Thyroid gland (tissue), 4 donors: ENCODE results near the gene LTF.

Experiments
- POLR2A ChIP-seq, 2 donors: fragments of 450-650 bp; IDR thresholded peaks; one replicate each; pipeline ENCODE4 v1.6.1; 2017; ENCODE audit warnings: antibody characterized with exemption in 2 of 2, mild to moderate bottlenecking in 2 of 2, moderate library complexity in 1 of 2
- TF ChIP-seq, protein P1 (sequence below), 6 experiments: fragments of 200-600 bp in 3 of 6; fragments of 450-650 bp in 3 of 6; sonication (generic) in 3 of 6; IDR thresholded peaks; one replicate each; pipeline ENCODE4 v1.5.1; 2016 to 2019; ENCODE audit warnings: antibody characterized with exemption in 6 of 6, mild to moderate bottlenecking in 2 of 6, inconsistent platforms in 1 of 6, moderate library complexity in 1 of 6

DNA sequence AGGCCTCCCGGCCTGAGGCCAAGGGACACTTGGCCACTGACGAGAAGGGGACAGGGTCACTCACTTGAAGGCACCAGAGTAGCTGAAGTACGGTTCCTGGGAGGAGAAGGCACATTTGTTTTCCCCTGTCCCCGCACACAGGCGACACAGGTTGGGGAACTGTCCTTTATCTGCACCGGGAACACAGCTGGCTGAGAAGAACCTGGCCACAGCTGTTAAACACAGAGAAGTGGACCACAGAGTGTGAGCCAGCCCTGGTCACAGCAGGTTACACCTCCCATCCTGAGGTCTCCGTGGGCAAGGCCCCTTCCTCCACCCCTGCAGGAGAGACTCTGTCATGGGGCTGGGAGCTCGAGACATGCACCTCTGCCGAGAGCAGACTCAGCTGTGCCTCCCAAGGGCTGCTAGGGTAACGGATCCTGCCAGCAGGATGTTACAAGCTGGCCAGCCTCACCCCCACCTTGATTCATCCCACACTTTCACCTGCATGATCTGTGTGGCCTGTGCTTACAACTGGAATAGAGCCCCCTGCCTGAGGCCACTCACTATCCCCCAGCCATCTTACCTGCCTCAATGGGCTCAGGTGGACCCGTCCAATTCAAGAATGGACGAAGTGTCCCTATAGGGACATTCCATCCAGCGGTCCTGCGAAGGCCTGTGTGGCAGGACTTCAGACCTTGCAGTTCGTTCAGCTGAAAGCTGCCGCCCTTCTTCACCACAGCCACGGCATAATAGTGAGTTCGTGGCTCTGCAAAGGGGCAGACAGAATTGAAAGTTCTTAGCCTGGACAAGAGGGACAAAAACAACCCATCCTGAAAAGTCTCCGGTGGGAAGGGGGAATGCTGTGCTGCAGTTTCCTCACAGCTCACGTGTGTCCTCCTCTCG, 9.2 kb downstream of the LTF start:
- TF ChIP-seq, protein P1, sequence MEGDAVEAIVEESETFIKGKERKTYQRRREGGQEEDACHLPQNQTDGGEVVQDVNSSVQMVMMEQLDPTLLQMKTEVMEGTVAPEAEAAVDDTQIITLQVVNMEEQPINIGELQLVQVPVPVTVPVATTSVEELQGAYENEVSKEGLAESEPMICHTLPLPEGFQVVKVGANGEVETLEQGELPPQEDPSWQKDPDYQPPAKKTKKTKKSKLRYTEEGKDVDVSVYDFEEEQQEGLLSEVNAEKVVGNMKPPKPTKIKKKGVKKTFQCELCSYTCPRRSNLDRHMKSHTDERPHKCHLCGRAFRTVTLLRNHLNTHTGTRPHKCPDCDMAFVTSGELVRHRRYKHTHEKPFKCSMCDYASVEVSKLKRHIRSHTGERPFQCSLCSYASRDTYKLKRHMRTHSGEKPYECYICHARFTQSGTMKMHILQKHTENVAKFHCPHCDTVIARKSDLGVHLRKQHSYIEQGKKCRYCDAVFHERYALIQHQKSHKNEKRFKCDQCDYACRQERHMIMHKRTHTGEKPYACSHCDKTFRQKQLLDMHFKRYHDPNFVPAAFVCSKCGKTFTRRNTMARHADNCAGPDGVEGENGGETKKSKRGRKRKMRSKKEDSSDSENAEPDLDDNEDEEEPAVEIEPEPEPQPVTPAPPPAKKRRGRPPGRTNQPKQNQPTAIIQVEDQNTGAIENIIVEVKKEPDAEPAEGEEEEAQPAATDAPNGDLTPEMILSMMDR (IDR thresholded peaks at IDR 0.05): no peak
- TF ChIP-seq POLR2A (IDR thresholded peaks at IDR 0.05): no peak
